SK-N-SH treated with all-trans-retinoic acid at 6 μM for 48 hours (cell line): ENCODE results near the gene ZNF814.

Experiments
- ATAC-seq: fragments of 200-7000 bp; cut with Tn5 transposase; 3 replicates; pipeline ENCODE4 v1.9.1; 2020; ENCODE audit warnings: mild to moderate bottlenecking, moderate library complexity
- ARNTL ChIP-seq: fragments of 450-650 bp; formaldehyde crosslinking; IDR thresholded peaks from 2 replicates; pipeline ENCODE4 v1.5.0; 2020; ENCODE audit warnings: low read depth, mild to moderate bottlenecking, moderate library complexity, borderline replicate concordance
- BACH2 ChIP-seq: fragments of 250-450 bp; sonication (Bioruptor Pico); IDR thresholded peaks from 2 replicates; pipeline ENCODE4 v1.9.0; 2021; ENCODE audit warnings: mild to moderate bottlenecking, borderline replicate concordance
- ESRRG ChIP-seq: fragments of 250-450 bp; sonication (Bioruptor Pico); IDR thresholded peaks from 2 replicates; pipeline ENCODE4 v1.6.1; 2021; ENCODE audit warnings: mild to moderate bottlenecking
- GLIS3 ChIP-seq: fragments of 250-450 bp; sonication (Bioruptor Pico); IDR thresholded peaks from 2 replicates; pipeline ENCODE4 v1.5.0; 2020; ENCODE audit warnings: mild to moderate bottlenecking, moderate library complexity
- ISL1 ChIP-seq: fragments of 250-450 bp; sonication (Bioruptor Pico); IDR thresholded peaks from 2 replicates; pipeline ENCODE4 v2.1.2; 2022; ENCODE audit warnings: mild to moderate bottlenecking, moderate library complexity
- OSR1 ChIP-seq: fragments of 250-450 bp; sonication (Bioruptor Pico); IDR thresholded peaks from 2 replicates; pipeline ENCODE4 v1.8.0; 2022; ENCODE audit warnings: moderate library complexity, mild to moderate bottlenecking, inconsistent platforms
- PPARA ChIP-seq: fragments of 250-450 bp; sonication (Bioruptor Pico); IDR thresholded peaks from 2 replicates; pipeline ENCODE4 v1.5.0; 2020; ENCODE audit warnings: mild to moderate bottlenecking, borderline replicate concordance
- SNAI2 ChIP-seq: fragments of 250-450 bp; sonication (Bioruptor Pico); IDR thresholded peaks from 2 replicates; pipeline ENCODE4 v1.5.0; 2020; ENCODE audit warnings: mild to moderate bottlenecking, moderate library complexity
- TCF4 ChIP-seq: fragments of 250-450 bp; sonication (Bioruptor Pico); IDR thresholded peaks from 2 replicates; pipeline ENCODE4 v1.8.0; 2021; ENCODE audit warnings: mild to moderate bottlenecking, moderate library complexity, borderline replicate concordance
- TOX ChIP-seq: fragments of 250-450 bp; sonication (Bioruptor Pico); IDR thresholded peaks from 2 replicates; pipeline ENCODE4 v1.8.0; 2021; ENCODE audit warnings: mild to moderate bottlenecking, moderate library complexity, borderline replicate concordance
- ZC3H10 ChIP-seq: fragments of 250-450 bp; sonication (Bioruptor Pico); IDR thresholded peaks from 2 replicates; pipeline ENCODE4 v1.5.1; 2021; ENCODE audit warnings: mild to moderate bottlenecking, moderate library complexity
- ZFP3 ChIP-seq: fragments of 250-450 bp; sonication (Bioruptor Pico); IDR thresholded peaks from 2 replicates; pipeline ENCODE4 v1.5.0; 2020; ENCODE audit warnings: mild to moderate bottlenecking, moderate library complexity
- ZFP30 ChIP-seq: fragments of 450-650 bp; formaldehyde crosslinking; IDR thresholded peaks from 2 replicates; pipeline ENCODE4 v1.5.0; 2022; ENCODE audit warnings: mild to moderate bottlenecking, moderate library complexity
- ZNF565 ChIP-seq: fragments of 450-650 bp; formaldehyde crosslinking; conservative IDR thresholded peaks from 2 replicates; pipeline ENCODE4 v1.5.0; 2020; ENCODE audit warnings: low read depth, mild to moderate bottlenecking, moderate library complexity
- ZNF8 ChIP-seq: fragments of 450-650 bp; formaldehyde crosslinking; IDR thresholded peaks from 2 replicates; pipeline ENCODE4 v1.5.0; 2020; ENCODE audit warnings: mild to moderate bottlenecking, moderate library complexity
- TF ChIP-seq, protein P1 (sequence below): fragments of 250-450 bp; sonication (Bioruptor Pico); IDR thresholded peaks from 2 replicates; pipeline ENCODE4 v1.8.0; 2020; ENCODE audit warnings: mild to moderate bottlenecking, moderate library complexity, borderline replicate concordance
- TF ChIP-seq, protein P2 (sequence below): fragments of 250-450 bp; sonication (Bioruptor Pico); IDR thresholded peaks from 2 replicates; pipeline ENCODE4 v1.5.0; 2020; ENCODE audit warnings: mild to moderate bottlenecking, moderate library complexity
- TF ChIP-seq, protein P3 (sequence below): fragments of 250-450 bp; sonication (Bioruptor Pico); IDR thresholded peaks from 2 replicates; pipeline ENCODE4 v1.8.0; 2021; ENCODE audit warnings: low read depth, mild to moderate bottlenecking, moderate library complexity, borderline replicate concordance
- TF ChIP-seq, protein P4 (sequence below): fragments of 250-450 bp; sonication (Bioruptor Pico); IDR thresholded peaks from 2 replicates; pipeline ENCODE4 v1.5.1; 2020; ENCODE audit warnings: low read depth, mild to moderate bottlenecking, moderate library complexity

ZNF814 gene

DNA sequence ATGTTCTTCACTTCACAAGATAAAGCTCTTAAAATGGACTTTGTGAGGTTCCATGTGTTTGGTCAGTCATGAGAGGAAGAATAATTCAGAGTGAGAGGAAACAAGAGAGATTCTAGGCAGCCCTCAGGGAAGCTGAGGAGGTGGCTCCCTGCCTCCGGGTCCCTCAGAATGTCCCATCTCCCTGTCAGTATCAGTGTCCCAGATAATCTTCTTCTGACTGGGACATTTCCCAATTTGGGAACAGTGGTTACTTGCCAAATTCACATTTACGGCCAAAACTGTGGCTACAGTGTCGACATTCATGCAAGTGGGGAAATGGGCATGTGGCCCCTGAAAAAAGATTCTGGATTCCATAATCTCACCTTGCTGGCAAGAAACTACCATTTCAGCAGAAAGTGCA, 18.6 kb upstream of the ZNF814 start (continued):
- TF ChIP-seq, protein P1, sequence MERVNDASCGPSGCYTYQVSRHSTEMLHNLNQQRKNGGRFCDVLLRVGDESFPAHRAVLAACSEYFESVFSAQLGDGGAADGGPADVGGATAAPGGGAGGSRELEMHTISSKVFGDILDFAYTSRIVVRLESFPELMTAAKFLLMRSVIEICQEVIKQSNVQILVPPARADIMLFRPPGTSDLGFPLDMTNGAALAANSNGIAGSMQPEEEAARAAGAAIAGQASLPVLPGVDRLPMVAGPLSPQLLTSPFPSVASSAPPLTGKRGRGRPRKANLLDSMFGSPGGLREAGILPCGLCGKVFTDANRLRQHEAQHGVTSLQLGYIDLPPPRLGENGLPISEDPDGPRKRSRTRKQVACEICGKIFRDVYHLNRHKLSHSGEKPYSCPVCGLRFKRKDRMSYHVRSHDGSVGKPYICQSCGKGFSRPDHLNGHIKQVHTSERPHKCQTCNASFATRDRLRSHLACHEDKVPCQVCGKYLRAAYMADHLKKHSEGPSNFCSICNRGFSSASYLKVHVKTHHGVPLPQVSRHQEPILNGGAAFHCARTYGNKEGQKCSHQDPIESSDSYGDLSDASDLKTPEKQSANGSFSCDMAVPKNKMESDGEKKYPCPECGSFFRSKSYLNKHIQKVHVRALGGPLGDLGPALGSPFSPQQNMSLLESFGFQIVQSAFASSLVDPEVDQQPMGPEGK = no peak
- TF ChIP-seq ZFP3 = no peak
- no peak for TF ChIP-seq ZNF565 (CRISPR knock-in tag)
- TF ChIP-seq SNAI2 (CRISPR knock-in tag) = no peak
- TF ChIP-seq PPARA (CRISPR knock-in tag) = no peak
- TF ChIP-seq GLIS3 (CRISPR knock-in tag) = no peak
- TF ChIP-seq ISL1 (CRISPR knock-in tag) = no peak
- TF ChIP-seq ZC3H10 = no peak
- no peak for TF ChIP-seq TOX (CRISPR knock-in tag)
- TF ChIP-seq ZFP30 (CRISPR knock-in tag) = no peak
- no peak for TF ChIP-seq BACH2 (CRISPR knock-in tag)
- TF ChIP-seq ZNF8 (CRISPR knock-in tag) = no peak
- TF ChIP-seq OSR1 (CRISPR knock-in tag) = no peak
- no peak for TF ChIP-seq ESRRG (CRISPR knock-in tag)

DNA sequence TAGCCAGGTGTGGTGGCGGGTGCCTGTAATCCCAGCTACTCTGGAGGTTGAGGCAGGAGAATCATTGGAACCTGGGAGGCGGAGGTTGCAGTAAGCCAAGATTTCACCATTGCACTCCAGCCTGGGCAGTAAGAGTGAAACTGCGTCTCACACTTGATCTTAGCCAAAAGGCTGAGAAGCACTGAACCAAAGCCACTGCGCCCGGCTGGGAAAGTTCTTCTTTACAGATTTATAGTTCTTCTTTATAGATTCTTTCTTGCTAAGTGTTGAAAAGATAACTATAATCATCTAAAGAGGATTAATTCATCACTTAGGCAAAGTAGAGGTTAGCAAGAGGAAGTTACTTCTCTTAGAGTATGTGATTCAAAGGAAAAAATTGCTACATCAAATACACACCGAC, 16.4 kb upstream of the ZNF814 start:
- TF ChIP-seq ISL1 (CRISPR knock-in tag) (no peak), ZNF8 (CRISPR knock-in tag) (no peak), ZC3H10 (no peak), GLIS3 (CRISPR knock-in tag) (no peak), ARNTL (CRISPR knock-in tag) (no peak), ESRRG (CRISPR knock-in tag) (no peak), OSR1 (CRISPR knock-in tag) (no peak), ZFP3 (no peak), SNAI2 (CRISPR knock-in tag) (no peak)
- TF ChIP-seq, protein P2, sequence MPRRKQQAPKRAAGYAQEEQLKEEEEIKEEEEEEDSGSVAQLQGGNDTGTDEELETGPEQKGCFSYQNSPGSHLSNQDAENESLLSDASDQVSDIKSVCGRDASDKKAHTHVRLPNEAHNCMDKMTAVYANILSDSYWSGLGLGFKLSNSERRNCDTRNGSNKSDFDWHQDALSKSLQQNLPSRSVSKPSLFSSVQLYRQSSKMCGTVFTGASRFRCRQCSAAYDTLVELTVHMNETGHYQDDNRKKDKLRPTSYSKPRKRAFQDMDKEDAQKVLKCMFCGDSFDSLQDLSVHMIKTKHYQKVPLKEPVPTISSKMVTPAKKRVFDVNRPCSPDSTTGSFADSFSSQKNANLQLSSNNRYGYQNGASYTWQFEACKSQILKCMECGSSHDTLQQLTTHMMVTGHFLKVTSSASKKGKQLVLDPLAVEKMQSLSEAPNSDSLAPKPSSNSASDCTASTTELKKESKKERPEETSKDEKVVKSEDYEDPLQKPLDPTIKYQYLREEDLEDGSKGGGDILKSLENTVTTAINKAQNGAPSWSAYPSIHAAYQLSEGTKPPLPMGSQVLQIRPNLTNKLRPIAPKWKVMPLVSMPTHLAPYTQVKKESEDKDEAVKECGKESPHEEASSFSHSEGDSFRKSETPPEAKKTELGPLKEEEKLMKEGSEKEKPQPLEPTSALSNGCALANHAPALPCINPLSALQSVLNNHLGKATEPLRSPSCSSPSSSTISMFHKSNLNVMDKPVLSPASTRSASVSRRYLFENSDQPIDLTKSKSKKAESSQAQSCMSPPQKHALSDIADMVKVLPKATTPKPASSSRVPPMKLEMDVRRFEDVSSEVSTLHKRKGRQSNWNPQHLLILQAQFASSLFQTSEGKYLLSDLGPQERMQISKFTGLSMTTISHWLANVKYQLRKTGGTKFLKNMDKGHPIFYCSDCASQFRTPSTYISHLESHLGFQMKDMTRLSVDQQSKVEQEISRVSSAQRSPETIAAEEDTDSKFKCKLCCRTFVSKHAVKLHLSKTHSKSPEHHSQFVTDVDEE = no peak
- TF ChIP-seq, protein P3, sequence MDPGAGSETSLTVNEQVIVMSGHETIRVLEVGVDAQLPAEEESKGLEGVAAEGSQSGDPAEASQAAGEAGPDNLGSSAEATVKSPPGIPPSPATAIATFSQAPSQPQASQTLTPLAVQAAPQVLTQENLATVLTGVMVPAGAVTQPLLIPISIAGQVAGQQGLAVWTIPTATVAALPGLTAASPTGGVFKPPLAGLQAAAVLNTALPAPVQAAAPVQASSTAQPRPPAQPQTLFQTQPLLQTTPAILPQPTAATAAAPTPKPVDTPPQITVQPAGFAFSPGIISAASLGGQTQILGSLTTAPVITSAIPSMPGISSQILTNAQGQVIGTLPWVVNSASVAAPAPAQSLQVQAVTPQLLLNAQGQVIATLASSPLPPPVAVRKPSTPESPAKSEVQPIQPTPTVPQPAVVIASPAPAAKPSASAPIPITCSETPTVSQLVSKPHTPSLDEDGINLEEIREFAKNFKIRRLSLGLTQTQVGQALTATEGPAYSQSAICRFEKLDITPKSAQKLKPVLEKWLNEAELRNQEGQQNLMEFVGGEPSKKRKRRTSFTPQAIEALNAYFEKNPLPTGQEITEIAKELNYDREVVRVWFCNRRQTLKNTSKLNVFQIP (CRISPR knock-in tag) = no peak
- no peak for ATAC-seq

DNA sequence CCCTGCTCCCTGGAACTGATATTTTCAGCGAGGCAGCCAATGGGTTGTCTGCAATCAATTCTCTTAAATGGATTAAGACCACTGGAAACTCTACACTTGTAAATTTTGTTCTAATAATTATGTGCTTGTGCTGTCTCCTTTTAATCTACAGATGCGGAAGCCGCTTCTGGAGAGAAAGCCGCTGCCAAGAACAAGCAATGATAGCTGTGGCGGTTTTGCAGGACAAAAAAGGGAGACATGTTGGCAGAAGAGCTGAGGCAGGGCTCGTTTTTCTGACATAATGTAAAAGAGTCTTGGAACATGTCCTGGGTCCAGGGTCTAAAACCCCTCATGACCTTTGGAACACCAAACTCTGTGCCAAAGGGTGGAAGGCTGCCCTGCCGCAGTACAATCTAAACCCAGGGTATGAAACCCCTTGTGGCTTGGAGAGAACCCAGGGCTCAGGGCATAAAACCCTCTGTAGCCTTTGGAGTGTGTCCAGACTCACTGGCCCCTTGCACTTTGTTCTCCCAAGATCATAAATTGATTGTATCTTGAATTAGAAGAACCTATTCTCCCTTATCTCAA, 14.9 kb upstream of the ZNF814 start:
- no peak for ATAC-seq

More for the DNA sequence above, 14.9 kb upstream of the ZNF814 start:
- TF ChIP-seq OSR1 (CRISPR knock-in tag) (no peak), PPARA (CRISPR knock-in tag) (no peak), BACH2 (CRISPR knock-in tag) (no peak), ESRRG (CRISPR knock-in tag) (no peak), ZFP3 (no peak), TOX (CRISPR knock-in tag) (no peak), TCF4 (CRISPR knock-in tag) (no peak), ISL1 (CRISPR knock-in tag) (no peak), GLIS3 (CRISPR knock-in tag) (no peak)
- TF ChIP-seq, protein P3 (CRISPR knock-in tag) = no peak
- TF ChIP-seq, protein P4, sequence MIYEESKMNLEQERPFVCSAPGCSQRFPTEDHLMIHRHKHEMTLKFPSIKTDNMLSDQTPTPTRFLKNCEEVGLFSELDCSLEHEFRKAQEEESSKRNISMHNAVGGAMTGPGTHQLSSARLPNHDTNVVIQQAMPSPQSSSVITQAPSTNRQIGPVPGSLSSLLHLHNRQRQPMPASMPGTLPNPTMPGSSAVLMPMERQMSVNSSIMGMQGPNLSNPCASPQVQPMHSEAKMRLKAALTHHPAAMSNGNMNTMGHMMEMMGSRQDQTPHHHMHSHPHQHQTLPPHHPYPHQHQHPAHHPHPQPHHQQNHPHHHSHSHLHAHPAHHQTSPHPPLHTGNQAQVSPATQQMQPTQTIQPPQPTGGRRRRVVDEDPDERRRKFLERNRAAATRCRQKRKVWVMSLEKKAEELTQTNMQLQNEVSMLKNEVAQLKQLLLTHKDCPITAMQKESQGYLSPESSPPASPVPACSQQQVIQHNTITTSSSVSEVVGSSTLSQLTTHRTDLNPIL (CRISPR knock-in tag) = no peak
- TF ChIP-seq, protein P1 = no peak
